ENCODE measurements around the gene PGA4. TPM values are rescaled to one million over a fixed set of nuclear protein-coding genes. Genes with fewer than 3 reads are reported as not detected.
"Not testable (repeated sequence)": the region's sequence is repeated elsewhere in the genome, so short reads cannot be mapped to it uniquely, and the experiment has no call there.

The PGA4 gene
- not detected for total RNA-seq
- long read RNA-seq: 0 reads

DNA sequence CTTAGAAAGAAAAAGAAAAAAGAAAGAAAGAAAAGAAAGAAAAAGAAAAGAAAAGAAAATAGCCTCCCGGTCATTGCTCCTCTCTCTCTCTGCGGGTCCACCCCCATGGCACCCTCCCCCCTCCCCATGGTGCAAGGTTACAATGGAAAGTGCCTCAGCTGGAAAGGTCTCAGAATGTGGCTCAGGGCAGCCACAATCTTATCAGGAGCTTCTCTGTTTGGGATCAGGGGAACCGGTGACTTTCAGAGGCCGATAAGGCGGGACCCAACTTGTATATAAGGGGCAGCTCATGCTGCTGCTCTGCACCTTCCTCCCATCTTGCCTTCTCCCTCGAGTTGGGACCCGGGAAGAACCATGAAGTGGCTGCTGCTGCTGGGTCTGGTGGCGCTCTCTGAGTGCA lies at the start of gene PGA4:
PGA4 (plus strand) TSS at position 301 of the 400 bp plus-strand sequence; CDS start at position 355, 54 bp downstream.
- DNase-seq (ENCODE audit: low spot score); intact Hi-C loops (cut with DNase I): not testable (repeated sequence)

DNA sequence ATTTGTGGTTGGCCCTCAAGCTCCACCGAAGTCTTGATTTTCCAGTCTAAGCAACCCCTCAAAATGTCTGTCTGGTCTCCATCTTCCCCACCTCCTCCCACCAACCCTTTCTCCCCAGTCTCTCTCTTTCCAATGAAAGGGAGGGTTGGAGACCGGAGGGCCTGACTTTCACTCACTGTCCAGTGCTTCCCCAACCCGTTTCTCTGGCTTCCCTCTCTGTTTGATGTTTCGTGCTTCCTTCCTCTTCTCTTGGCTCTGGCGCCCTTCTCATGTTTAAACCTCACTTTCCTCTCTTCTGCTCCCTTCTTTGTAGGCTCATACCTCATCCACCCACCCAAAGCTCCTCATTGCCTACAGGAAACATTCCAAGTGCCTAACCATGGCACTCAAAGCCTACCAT lies 49.8 kb upstream of the PGA4 start:
- no peak for DNase-seq (ENCODE audit: low spot score)
- intact Hi-C loops (cut with DNase I): no loop called here

- no peak for DNase-seq (ENCODE audit: low spot score)
- intact Hi-C loops (cut with DNase I): no loop called here
These were observed 49.3 kb upstream of the PGA4 start for GRCh38 chr11:61172888-61173287.

DNA sequence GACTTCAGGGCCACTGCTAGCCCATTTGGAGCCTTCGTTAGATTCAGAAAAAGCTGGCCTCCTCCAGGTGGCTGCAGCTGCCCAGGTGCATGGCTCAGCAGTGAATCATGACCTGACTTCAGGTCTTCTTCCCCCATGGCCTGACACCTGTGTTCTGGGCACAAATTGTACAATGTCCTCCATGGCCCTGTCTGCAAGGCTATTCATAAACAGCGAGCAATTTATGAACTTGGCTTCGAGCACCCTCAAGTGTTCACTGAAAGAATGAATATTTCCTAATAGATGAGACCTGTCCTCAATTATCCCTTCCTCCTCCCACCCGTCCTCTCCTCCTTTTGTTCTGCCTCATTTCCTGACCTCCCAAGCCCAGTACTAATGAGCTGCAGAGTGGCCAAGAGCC lies 48.7 kb upstream of the PGA4 start:
- intact Hi-C loops (cut with DNase I): no loop called here
- DNase-seq (ENCODE audit: low spot score): no peak

GRCh38 chr11:61174273-61174672 lies 47.9 kb upstream of the PGA4 start:
- DNase-seq (ENCODE audit: low spot score): no peak
- intact Hi-C loops (cut with DNase I): no loop called here

DNA sequence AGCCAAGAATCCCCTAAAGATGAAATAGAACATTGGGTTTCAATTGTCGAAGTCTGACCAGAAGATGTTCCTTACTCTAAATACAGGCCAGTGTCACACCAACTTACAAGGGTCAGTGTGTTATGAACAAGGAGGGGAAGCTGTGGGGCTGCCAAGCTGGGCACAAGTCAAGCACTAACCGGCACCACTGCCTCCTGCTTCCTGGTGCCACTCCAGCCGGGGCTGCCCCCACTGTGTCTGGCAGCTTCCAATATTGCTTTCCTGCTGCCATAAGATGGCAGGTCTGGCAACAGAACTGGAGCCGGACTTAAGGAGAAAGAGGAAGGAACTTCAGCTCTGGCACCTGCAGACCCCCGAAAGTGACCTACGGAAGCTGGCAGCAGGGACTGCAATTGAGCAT lies 47.2 kb upstream of the PGA4 start:
- no peak for DNase-seq (ENCODE audit: low spot score)
- intact Hi-C loops (cut with DNase I): no loop called here

DNA sequence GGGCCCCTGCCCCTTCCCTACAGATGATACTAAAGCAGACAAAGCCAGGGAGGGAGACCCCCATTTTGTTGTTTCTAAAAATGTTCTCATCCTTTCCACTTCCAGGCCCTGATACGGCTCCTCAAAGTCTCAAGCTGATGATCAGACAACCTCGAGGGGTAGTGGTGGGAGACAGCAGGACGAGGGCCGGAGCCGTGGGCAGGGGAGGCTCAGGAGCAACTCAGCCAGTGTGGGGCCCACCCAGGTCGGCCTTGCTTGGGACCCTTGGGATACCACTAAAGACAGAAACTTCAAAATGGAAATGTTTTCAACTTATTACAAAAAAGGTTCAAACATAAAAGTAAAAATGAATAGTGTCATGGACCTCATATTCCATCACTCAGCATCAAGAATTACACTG lies 45.7 kb upstream of the PGA4 start:
- no peak for DNase-seq (ENCODE audit: low spot score)
- intact Hi-C loops (cut with DNase I): no loop called here

DNA sequence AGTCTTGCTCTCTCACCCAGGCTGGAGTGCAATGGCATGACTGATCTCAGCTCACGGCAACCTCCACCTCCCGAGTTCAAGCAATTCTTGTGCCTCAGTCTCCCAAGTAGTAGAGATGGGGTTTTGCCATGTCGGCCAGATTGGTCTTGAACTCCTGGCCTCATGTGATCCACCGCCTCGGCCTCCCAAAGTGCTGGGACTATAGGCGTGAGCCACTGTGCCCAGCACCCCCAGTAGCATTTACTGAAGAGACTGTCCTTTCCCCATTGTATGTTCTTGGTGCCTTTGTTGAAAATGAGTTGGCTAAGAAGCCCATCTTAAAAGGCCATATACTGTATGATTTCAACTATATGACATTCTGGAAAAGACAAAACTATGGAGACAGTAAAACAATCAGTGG lies 41.9 kb upstream of the PGA4 start:
- intact Hi-C loops (cut with DNase I); DNase-seq (ENCODE audit: low spot score): not testable (repeated sequence)

DNA sequence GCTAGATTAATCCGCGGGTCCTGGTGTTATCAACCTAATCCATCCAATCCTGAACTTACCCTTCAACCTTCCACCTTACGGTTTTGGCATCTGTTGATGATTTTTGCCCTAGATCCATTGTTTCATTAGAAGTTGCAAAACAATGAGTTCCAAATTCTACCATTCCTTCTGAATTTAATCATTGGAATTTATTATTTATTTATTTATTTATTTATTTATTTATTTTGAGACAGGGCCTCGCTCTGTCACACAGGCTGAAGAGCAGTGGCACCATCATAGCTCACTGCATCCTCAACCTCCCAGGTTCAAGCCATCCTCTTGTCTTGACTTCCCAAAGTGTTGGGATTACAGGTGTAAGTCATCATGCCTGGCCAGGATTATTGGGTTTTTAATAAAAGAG lies 40.7 kb upstream of the PGA4 start:
- intact Hi-C loops (cut with DNase I): no loop called here
- DNase-seq (ENCODE audit: low spot score): no peak

GRCh38 chr11:61183645-61184044 lies 38.5 kb upstream of the PGA4 start:
- no peak for DNase-seq (ENCODE audit: low spot score)
- intact Hi-C loops (cut with DNase I): no loop called here

GRCh38 chr11:61186504-61186903 lies 35.6 kb upstream of the PGA4 start:
- intact Hi-C loops (cut with DNase I): loop anchor here (2.0 kb wide), 1 partner anchor 58 kb away; no protein-coding TSS in a partner anchor
- DNase-seq (ENCODE audit: low spot score): no peak

DNA sequence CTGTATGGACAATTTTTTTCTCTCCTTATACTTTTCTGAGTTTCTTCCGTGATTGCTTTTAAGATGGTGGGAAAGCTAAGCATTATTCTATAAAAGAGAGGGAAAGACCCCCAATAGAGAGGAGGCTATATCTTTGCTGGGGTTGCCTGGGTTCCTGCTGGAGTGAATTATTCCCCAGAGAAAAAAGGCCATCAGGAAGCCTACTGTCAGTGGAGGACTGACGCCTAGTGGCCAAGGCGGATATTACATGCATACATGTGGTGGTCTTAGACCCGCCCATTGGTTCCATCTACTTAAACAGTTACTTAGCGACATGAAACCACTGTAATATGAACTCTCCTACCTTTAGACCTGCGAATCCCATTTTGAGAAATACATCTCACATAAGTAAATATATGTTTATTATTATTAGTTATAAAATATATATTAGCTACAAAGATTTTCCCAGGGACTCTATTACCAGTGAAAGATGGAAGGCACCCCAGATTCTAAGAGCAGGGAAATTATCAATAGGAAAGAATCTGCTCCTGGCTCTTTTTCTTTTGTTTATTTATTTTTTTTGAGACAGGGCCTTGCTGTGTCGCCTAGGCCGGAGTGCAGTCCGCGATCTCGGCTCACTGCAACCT lies 34.5 kb upstream of the PGA4 start:
- intact Hi-C loops (cut with DNase I): loop anchor here (2.0 kb wide), 1 partner anchor 59 kb away; no protein-coding TSS in a partner anchor
- DNase-seq (ENCODE audit: low spot score): no peak

GRCh38 chr11:61189933-61190332 lies 32.2 kb upstream of the PGA4 start:
- intact Hi-C loops (cut with DNase I): no loop called here
- DNase-seq (ENCODE audit: low spot score): no peak

- intact Hi-C loops (cut with DNase I): no loop called here
- no peak for DNase-seq (ENCODE audit: low spot score)
These were observed 28.6 kb upstream of the PGA4 start for GRCh38 chr11:61193596-61193995.

GRCh38 chr11:61194169-61194671 lies 27.9 kb upstream of the PGA4 start:
- intact Hi-C loops (cut with DNase I): no loop called here
- no peak for DNase-seq (ENCODE audit: low spot score)

GRCh38 chr11:61194981-61195695 lies 27.0 kb upstream of the PGA4 start:
- no peak for DNase-seq (ENCODE audit: low spot score)
- intact Hi-C loops (cut with DNase I): no loop called here

- intact Hi-C loops (cut with DNase I): no loop called here
- no peak for DNase-seq (ENCODE audit: low spot score)
These were observed 26.4 kb upstream of the PGA4 start for GRCh38 chr11:61195719-61196118.

DNA sequence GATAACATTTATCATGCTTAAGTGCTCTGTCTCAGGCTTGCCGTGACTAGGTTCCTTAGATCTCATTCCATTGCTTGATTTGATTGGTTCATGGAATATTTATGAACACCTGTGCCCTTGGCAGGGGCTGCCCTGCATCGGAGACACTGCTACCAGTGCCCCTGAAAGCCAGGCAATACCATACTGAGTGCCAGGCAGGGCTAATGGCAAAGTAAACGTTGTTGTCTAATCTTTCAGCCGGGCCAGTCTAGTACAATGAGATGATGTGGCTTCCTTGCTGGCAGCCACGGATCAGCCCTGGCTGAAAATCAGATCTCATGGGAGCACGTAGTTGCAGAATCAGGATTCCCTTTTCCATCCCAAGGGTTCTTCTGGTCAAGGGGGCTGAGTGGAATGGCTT lies 23.8 kb upstream of the PGA4 start:
- no peak for DNase-seq (ENCODE audit: low spot score)
- intact Hi-C loops (cut with DNase I): no loop called here

GRCh38 chr11:61198948-61199523 lies 23.1 kb upstream of the PGA4 start:
- intact Hi-C loops (cut with DNase I): no loop called here
- no peak for DNase-seq (ENCODE audit: low spot score)

DNA sequence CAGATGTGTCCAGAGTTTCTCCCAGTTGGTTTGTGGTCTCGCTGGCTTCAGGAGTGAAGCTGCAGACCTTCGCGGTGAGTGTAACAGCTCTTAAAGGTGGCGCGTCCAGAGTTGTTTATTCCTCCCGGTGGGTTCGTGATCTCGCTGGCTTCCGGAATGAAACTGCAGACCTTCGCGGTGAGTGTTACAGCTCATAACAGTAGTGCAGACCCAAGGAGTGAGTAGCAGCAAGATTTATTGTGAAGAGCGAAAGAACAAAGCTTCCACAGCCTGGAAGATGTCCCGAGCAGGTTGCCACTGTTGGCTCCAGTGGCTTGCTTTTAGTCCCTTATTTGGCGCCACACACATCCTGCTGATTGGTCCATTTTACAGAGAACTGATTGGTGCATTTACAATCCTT lies 20.7 kb upstream of the PGA4 start:
- intact Hi-C loops (cut with DNase I): no loop called here
- no peak for DNase-seq (ENCODE audit: low spot score)

Measured in cardiac septum (tissue), 1 donor.